CD8-positive, alpha-beta memory T cell (primary cell): ENCODE results near the gene EME2. TPM values are rescaled to one million over a fixed set of nuclear protein-coding genes. Genes with fewer than 3 reads are reported as not detected.
"Not testable (repeated sequence)": the region's sequence is repeated elsewhere in the genome, so short reads cannot be mapped to it uniquely, and the experiment has no call there.

ENCODE experiments used
- CTCF ChIA-PET: fragments of 350-600 bp; sonication (Branson Sonifier 250); formaldehyde crosslinking; loops from one replicate; lab custom pipeline; 2021; ENCODE audit warnings: antibody characterized with exemption; lab: Charles Lee
- POLR2A ChIA-PET: fragments of 350-600 bp; sonication (Branson Sonifier 250); formaldehyde crosslinking; loops from one replicate; lab custom pipeline; 2021; ENCODE audit warnings: antibody characterized with exemption; lab: Charles Lee
- DNase-seq, 5 donors: peaks; one replicate each; pipeline versions ENCODE4 v3.0.0 to v3.0.0-alpha.2; 2020 to 2022; ENCODE audit warnings: mixed read lengths in 1 of 5
- H3K27ac ChIP-seq: one replicate; pipeline ENCODE4 v1.7.0; 2013; ENCODE audit warnings: low read depth, mild to moderate bottlenecking, low read length, moderate library complexity
- H3K27me3 ChIP-seq: 2 replicates; pipeline ENCODE4 v1.7.0; 2013; ENCODE audit warnings: low read length, mild to moderate bottlenecking; ENCODE audit not compliant: insufficient read depth, poor library complexity, severe bottlenecking
- H3K36me3 ChIP-seq: 2 replicates; pipeline ENCODE4 v1.7.0; 2013; ENCODE audit warnings: mild to moderate bottlenecking, low read length, moderate library complexity; ENCODE audit not compliant: insufficient read depth
- H3K4me1 ChIP-seq: 2 replicates; pipeline ENCODE4 v1.7.0; 2013; ENCODE audit warnings: mild to moderate bottlenecking, low read length, moderate library complexity; ENCODE audit not compliant: insufficient read depth
- H3K4me3 ChIP-seq: 2 replicates; pipeline ENCODE4 v1.7.0; 2013; ENCODE audit warnings: mild to moderate bottlenecking, low read length
- H3K9me3 ChIP-seq: 2 replicates; pipeline ENCODE4 v1.7.0; 2013; ENCODE audit warnings: mild to moderate bottlenecking, low read length
- H3K27ac Mint-ChIP-seq, 8 donors: one replicate each; pipeline ENCODE4 v1.8.0; 2020 to 2021; ENCODE audit warnings: mixed read lengths in 8 of 8, mild to moderate bottlenecking in 6 of 8, inconsistent platforms in 3 of 8, moderate library complexity in 3 of 8
- H3K27me3 Mint-ChIP-seq, 2 donors: one replicate each; pipeline ENCODE4 v1.8.0; 2020 to 2021; ENCODE audit warnings: mixed read lengths in 2 of 2, mild to moderate bottlenecking in 1 of 2, moderate library complexity in 1 of 2
- H3K36me3 Mint-ChIP-seq, 3 donors: one replicate each; pipeline ENCODE4 v1.8.0; 2020 to 2021; ENCODE audit warnings: mixed read lengths in 3 of 3, inconsistent platforms in 1 of 3, mild to moderate bottlenecking in 1 of 3
- H3K4me1 Mint-ChIP-seq, 3 donors: one replicate each; pipeline ENCODE4 v1.8.0; 2020 to 2021; ENCODE audit warnings: mixed read lengths in 3 of 3, inconsistent platforms in 1 of 3, mild to moderate bottlenecking in 1 of 3
- H3K4me3 Mint-ChIP-seq, 7 donors: one replicate each; pipeline ENCODE4 v1.8.0; 2020 to 2021; ENCODE audit warnings: mixed read lengths in 7 of 7, mild to moderate bottlenecking in 6 of 7, moderate library complexity in 4 of 7, inconsistent platforms in 2 of 7
- H3K9me3 Mint-ChIP-seq, 5 donors: one replicate each; pipeline ENCODE4 v1.8.0; 2020 to 2022; ENCODE audit warnings: mixed read lengths in 5 of 5, mild to moderate bottlenecking in 3 of 5, moderate library complexity in 2 of 5, inconsistent platforms in 1 of 5
- polyA plus RNA-seq: library from polyadenylated mRNA; unstranded; fragments of 300-500 nt; fragmentation: Illumina TruSeq; gene quantifications from one replicate; pipeline ENCODE4 v1.2.3, GENCODE V29; 2021
- total RNA-seq, 2 experiments: library from RNA; stranded (reverse); gene quantifications; one replicate each; pipeline ENCODE4 v1.2.3, GENCODE V29; 2021

EME2 gene
- total and polyA plus RNA-seq, 3 experiments from 2014 or later = 1.6 to 21.6 (median 21.0) TPM

- Mint-ChIP-seq H3K4me1 (peaks cover 8 to 9% (median 9%) of the 10 kb centered on the region in 3 donors), H3K27ac (no peak overlapping the region), H3K36me3 (peaks cover 7 to 70% (median 10%) of the 10 kb centered on the region in 3 donors), H3K27me3 (no peaks in the 10 kb centered on the region), H3K4me3 (peak overlapping the region in 1 of 7 donors; percentile 36), H3K9me3 (no peaks in the 10 kb centered on the region)
- no peak for DNase-seq
- no peak overlapping the region for H3K27ac ChIP-seq
- CTCF ChIA-PET = no interaction called here
- no peaks in the 10 kb centered on the region for H3K4me1 ChIP-seq
- H3K27me3 ChIP-seq = no peaks in the 10 kb centered on the region
- H3K36me3 ChIP-seq = peaks cover 8% of the 10 kb centered on the region
- no peaks in the 10 kb centered on the region for H3K9me3 ChIP-seq
- H3K4me3 ChIP-seq = no peak overlapping the region
- POLR2A ChIA-PET = no interaction called here
These were observed 43.2 kb upstream of the EME2 start for GRCh38 chr16:1729445-1729844.

GRCh38 chr16:1731073-1731472 lies 41.5 kb upstream of the EME2 start:
- Mint-ChIP-seq H3K36me3 (peaks cover 7 to 65% (median 12%) of the 10 kb centered on the region in 3 donors), H3K27me3 (no peaks in the 10 kb centered on the region), H3K4me1 (peaks cover 9 to 11% (median 9%) of the 10 kb centered on the region in 3 donors), H3K27ac (no peak overlapping the region), H3K4me3 (no peak overlapping the region), H3K9me3 (no peaks in the 10 kb centered on the region)
- DNase-seq = no peak
- ChIA-PET CTCF (no interaction called here), POLR2A (no interaction called here)
- Histone ChIP-seq H3K27me3 (no peaks in the 10 kb centered on the region), H3K4me3 (no peak overlapping the region), H3K9me3 (no peaks in the 10 kb centered on the region), H3K36me3 (peaks cover 10% of the 10 kb centered on the region), H3K4me1 (no peaks in the 10 kb centered on the region), H3K27ac (no peak overlapping the region)

- H3K36me3 ChIP-seq = peaks cover 7% of the 10 kb centered on the region
- no peaks in the 10 kb centered on the region for H3K27me3 ChIP-seq
- H3K4me3 Mint-ChIP-seq = no peak overlapping the region
- H3K27me3 Mint-ChIP-seq = no peaks in the 10 kb centered on the region
- DNase-seq = no peak
- peaks cover 9 to 11% (median 9%) of the 10 kb centered on the region in 3 donors for H3K4me1 Mint-ChIP-seq
- no peaks in the 10 kb centered on the region for H3K9me3 ChIP-seq
- no peak overlapping the region for H3K27ac Mint-ChIP-seq
- H3K27ac ChIP-seq = no peak overlapping the region
- H3K36me3 Mint-ChIP-seq = peaks cover 7 to 61% (median 12%) of the 10 kb centered on the region in 3 donors
- CTCF ChIA-PET = interaction anchor here (1.5 kb wide), 1 partner anchor 8 kb away, joined by 5 read pairs; no protein-coding TSS in a partner anchor
- H3K4me3 ChIP-seq = no peak overlapping the region
- H3K9me3 Mint-ChIP-seq = no peaks in the 10 kb centered on the region
- POLR2A ChIA-PET = no interaction called here
- no peaks in the 10 kb centered on the region for H3K4me1 ChIP-seq
These were observed 41.0 kb upstream of the EME2 start for GRCh38 chr16:1731603-1732002.

GRCh38 chr16:1732071-1732470 lies 40.5 kb upstream of the EME2 start:
- peaks cover 5 to 7% (median 6%) of the 10 kb centered on the region in 3 donors for H3K4me1 Mint-ChIP-seq
- Histone ChIP-seq H3K4me3 (no peak overlapping the region), H3K9me3 (no peaks in the 10 kb centered on the region), H3K4me1 (no peaks in the 10 kb centered on the region), H3K27me3 (no peaks in the 10 kb centered on the region), H3K36me3 (peaks cover 7% of the 10 kb centered on the region), H3K27ac (no peak overlapping the region)
- peak overlapping the region in 1 of 8 donors; percentile 65 for H3K27ac Mint-ChIP-seq
- ChIA-PET CTCF (interaction anchor here (1.5 kb wide), 1 partner anchor 8 kb away, joined by 5 read pairs; no protein-coding TSS in a partner anchor), POLR2A (interaction anchor here (0.5 kb wide), 1 partner anchor 220 kb away, joined by 3 read pairs; no protein-coding TSS in a partner anchor)
- DNase-seq = no peak
- H3K36me3 Mint-ChIP-seq = peaks cover 4 to 57% (median 9%) of the 10 kb centered on the region in 3 donors
- no peak overlapping the region for H3K4me3 Mint-ChIP-seq
- H3K27me3 Mint-ChIP-seq = no peaks in the 10 kb centered on the region
- H3K9me3 Mint-ChIP-seq = no peaks in the 10 kb centered on the region

- not testable (repeated sequence) for H3K27me3 ChIP-seq, H3K36me3 ChIP-seq, H3K4me3 Mint-ChIP-seq, H3K27me3 Mint-ChIP-seq, H3K4me3 ChIP-seq, H3K27ac ChIP-seq, H3K27ac Mint-ChIP-seq, H3K4me1 ChIP-seq, H3K4me1 Mint-ChIP-seq, H3K9me3 Mint-ChIP-seq, DNase-seq, H3K9me3 ChIP-seq
- POLR2A ChIA-PET = interaction anchor here (0.5 kb wide), 1 partner anchor 220 kb away, joined by 3 read pairs; no protein-coding TSS in a partner anchor
- H3K36me3 Mint-ChIP-seq = peaks cover 0 to 52% (median 6%) of the 10 kb centered on the region in 3 donors
- CTCF ChIA-PET = interaction anchor here (1.5 kb wide), 1 partner anchor 9 kb away, joined by 5 read pairs; no protein-coding TSS in a partner anchor
These were observed 40.0 kb upstream of the EME2 start for GRCh38 chr16:1732551-1732987.

- Mint-ChIP-seq H3K9me3 (no peaks in the 10 kb centered on the region), H3K27ac (peak overlapping the region in 1 of 8 donors; percentile 28), H3K27me3 (no peaks in the 10 kb centered on the region), H3K36me3 (peaks cover 0 to 37% (median 3%) of the 10 kb centered on the region in 3 donors), H3K4me1 (peaks cover 0 to 4% (median 0%) of the 10 kb centered on the region in 3 donors), H3K4me3 (no peak overlapping the region)
- Histone ChIP-seq H3K4me3 (no peak overlapping the region), H3K27ac (no peak overlapping the region), H3K36me3 (peaks cover 7% of the 10 kb centered on the region), H3K27me3 (no peaks in the 10 kb centered on the region), H3K9me3 (no peaks in the 10 kb centered on the region), H3K4me1 (no peaks in the 10 kb centered on the region)
- POLR2A ChIA-PET = no interaction called here
- CTCF ChIA-PET = no interaction called here
- DNase-seq = no peak
These were observed 38.5 kb upstream of the EME2 start for GRCh38 chr16:1734123-1734522.

GRCh38 chr16:1734816-1735215 lies 37.8 kb upstream of the EME2 start:
- POLR2A ChIA-PET = no interaction called here
- Histone ChIP-seq H3K4me1 (no peaks in the 10 kb centered on the region), H3K9me3 (no peaks in the 10 kb centered on the region), H3K36me3 (peaks cover 7% of the 10 kb centered on the region), H3K27me3 (no peaks in the 10 kb centered on the region), H3K4me3 (no peak overlapping the region), H3K27ac (no peak overlapping the region)
- Mint-ChIP-seq H3K4me3 (no peak overlapping the region), H3K4me1 (peaks cover 0 to 4% (median 0%) of the 10 kb centered on the region in 3 donors), H3K27ac (peak overlapping the region in 1 of 8 donors; percentile 28), H3K27me3 (no peaks in the 10 kb centered on the region), H3K36me3 (peaks cover 0 to 30% (median 3%) of the 10 kb centered on the region in 3 donors), H3K9me3 (no peaks in the 10 kb centered on the region)
- no peak for DNase-seq
- CTCF ChIA-PET = no interaction called here

GRCh38 chr16:1740234-1740633 lies 32.4 kb upstream of the EME2 start:
- Histone ChIP-seq H3K27me3 (no peaks in the 10 kb centered on the region), H3K4me3 (no peak overlapping the region), H3K27ac (no peak overlapping the region), H3K9me3 (no peaks in the 10 kb centered on the region), H3K36me3 (no peaks in the 10 kb centered on the region), H3K4me1 (no peaks in the 10 kb centered on the region)
- Mint-ChIP-seq H3K36me3 (peaks cover 0 to 25% (median 4%) of the 10 kb centered on the region in 3 donors), H3K4me1 (no peaks in the 10 kb centered on the region), H3K27me3 (no peaks in the 10 kb centered on the region), H3K9me3 (no peaks in the 10 kb centered on the region), H3K27ac (no peak overlapping the region), H3K4me3 (no peak overlapping the region)
- no peak for DNase-seq
- CTCF ChIA-PET = no interaction called here
- POLR2A ChIA-PET = no interaction called here
